ENCODE data around the gene FAM50B.

DNA sequence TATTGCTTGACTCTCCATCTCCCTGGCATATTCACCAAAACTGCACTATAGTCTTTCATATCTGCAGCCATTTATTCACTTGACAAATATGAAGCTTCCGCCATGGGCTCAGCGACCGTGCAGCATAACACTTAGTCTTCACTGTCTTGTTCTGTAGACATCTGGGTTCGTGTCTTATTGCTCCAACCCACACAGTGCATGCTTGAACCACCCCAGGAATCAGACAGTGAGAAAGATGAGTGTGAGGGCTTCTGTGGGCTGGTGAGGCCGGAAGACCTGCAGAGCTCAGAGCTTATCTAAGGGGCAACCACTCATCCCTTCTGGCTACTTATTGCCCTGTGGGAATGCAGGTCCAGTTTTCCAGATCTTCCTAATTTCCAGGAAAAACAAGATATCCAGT, 19.9 kb upstream of the FAM50B start:
- TF ChIP-seq CTCF (IDR thresholded peaks at IDR 0.05 in 4 of 5, conservative IDR thresholded peaks at IDR 0.05 in 1 of 5) (no peak), POLR2A (IDR thresholded peaks at IDR 0.05) (no peak)

All from gastrocnemius medialis (tissue), 4 donors.